ENCODE measurements around the gene VPS51. TPM values are rescaled to one million over a fixed set of nuclear protein-coding genes. Genes with fewer than 3 reads are reported as not detected.

VPS51 gene
- polyA plus RNA-seq, 1 donor (not counting 4 experiments of a cell fraction or from before 2014, with no cell fraction given) = 43.1 TPM

DNA sequence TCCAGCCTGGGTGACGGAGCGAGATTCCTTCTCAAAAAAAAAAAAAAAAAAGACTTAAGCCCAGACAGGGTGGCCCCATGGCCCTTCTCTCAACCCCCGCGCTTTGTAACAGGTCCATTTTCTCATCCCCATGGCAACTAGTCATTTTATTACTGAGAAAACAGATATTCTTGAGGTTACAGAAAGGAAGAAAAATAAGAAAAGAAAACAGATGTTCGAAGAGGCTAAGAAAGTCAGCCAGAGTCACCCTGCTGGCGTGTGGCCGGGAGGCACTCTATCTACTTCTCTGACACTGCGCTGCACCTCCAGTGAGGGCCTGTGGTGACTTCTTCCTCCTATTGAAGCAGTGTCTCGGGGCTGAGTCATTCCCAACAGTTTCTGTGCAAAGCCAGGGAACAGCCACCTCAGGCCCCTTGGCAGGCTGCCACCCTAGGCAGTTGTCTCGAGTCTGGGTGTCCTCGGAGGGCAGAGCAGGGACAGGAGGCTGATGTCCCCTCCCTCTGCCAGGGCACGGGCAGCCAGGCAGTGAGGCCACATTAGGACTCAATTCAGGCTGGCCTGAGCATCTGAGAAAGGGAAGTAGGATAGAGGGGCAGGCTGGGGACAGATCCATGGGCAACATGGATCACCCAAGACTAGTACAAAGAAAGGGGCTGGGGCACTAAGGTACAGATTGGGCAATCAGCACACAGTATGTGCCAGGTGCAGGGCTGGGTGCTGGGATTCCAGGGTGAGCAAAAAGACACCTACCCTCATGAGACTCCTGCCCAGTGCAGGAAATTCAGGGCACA, 54.7 kb downstream of the VPS51 start:
- Histone ChIP-seq H3K79me2 (ENCODE audit: control insufficient read depth, insufficient read depth, low read length) (no peaks in the 10 kb centered on the region), H3K9ac (ENCODE audit: control insufficient read depth, extremely low read depth, insufficient read depth, low read length) (peak overlapping the region; percentile 39), H3K9me3 (ENCODE audit: control insufficient read depth, low read depth, low read length) (no peaks in the 10 kb centered on the region), H3K27ac (ENCODE audit: control insufficient read depth, insufficient read depth, low read length) (peak overlapping the region; percentile 43), H4K20me1 (ENCODE audit: control insufficient read depth, extremely low read depth, insufficient read depth, low read length) (no peaks in the 10 kb centered on the region), H3K4me1 (ENCODE audit: control insufficient read depth, extremely low read depth, insufficient read depth, low read length) (peaks cover 15% of the 10 kb centered on the region), H2AFZ (ENCODE audit: control insufficient read depth, low read length) (peak overlapping the region; percentile 19), H3K27me3 (ENCODE audit: control insufficient read depth, extremely low read depth, insufficient read depth, low read length) (no peaks in the 10 kb centered on the region), H3K4me2 (ENCODE audit: control insufficient read depth, extremely low read depth, insufficient read depth, low read depth, low read length) (peak overlapping the region; percentile 83), H3K36me3 (ENCODE audit: control insufficient read depth in 2 of 2, extremely low read depth in 1 of 2, insufficient read depth in 2 of 2, low read length in 2 of 2) (no peaks in the 10 kb centered on the region), H3K9me1 (ENCODE audit: control insufficient read depth, extremely low read depth, insufficient read depth, low read length) (no peaks in the 10 kb centered on the region), H3K4me3 (ENCODE audit: control insufficient read depth in 2 of 3, extremely low read depth in 1 of 3, insufficient read depth in 2 of 3, low read depth in 1 of 3, low read length in 3 of 3) (peak overlapping the region in 1 of 3 experiments; percentile 19)
- FAIRE-seq (peak; percentile 41), DNase-seq (ENCODE audit: low read depth, low spot score) (peak; percentile 49)
- dilution Hi-C loops (cut with MboI; ENCODE audit: extremely low pct_ligation_motif_present, low sequenced_read_pairs) = no loop called here
- TF ChIP-seq CTCF (optimal IDR thresholded peaks at IDR 0.05 in 1 of 3, IDR thresholded peaks at IDR 0.05 in 1 of 3, conservative IDR thresholded peaks at IDR 0.05 in 1 of 3; ENCODE audit: extremely low read depth in 1 of 3, insufficient read depth in 2 of 3, low read length in 3 of 3) (peak in 1 of 3 experiments; percentile 8), EZH2 (IDR thresholded peaks at IDR 0.05; ENCODE audit: low read length) (no peak)

DNA sequence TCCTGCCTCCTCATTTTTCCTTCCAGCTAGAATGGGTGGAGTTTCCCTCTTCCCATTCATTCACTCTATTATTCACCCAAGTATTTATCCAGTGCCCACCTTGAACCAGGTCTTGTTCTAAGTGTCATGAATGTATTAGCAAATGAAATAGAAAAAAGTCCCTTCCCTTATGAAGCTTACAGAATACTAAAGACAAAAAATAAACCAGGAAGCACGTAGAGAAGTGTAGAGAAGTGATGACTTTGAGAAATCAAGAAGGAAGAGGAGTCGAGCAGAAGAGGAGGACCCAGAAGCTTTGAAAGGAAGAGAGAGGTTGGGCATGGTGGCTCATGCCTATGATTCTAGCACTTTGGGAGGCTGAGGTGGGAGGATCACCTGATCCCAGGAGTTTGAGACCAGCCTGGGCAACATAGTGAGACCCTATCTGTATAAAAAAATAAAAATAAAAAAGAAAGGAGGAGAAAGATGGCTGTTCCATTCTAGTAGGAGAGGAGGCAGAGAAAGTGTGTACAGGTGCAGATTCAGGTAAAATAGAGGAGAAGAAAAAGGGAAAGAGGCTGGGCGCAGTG, 55.4 kb downstream of the VPS51 start:
- Histone ChIP-seq H3K9me1 (ENCODE audit: control insufficient read depth, extremely low read depth, insufficient read depth, low read length) (no peaks in the 10 kb centered on the region), H3K27me3 (ENCODE audit: control insufficient read depth, extremely low read depth, insufficient read depth, low read length) (no peaks in the 10 kb centered on the region), H3K9ac (ENCODE audit: control insufficient read depth, extremely low read depth, insufficient read depth, low read length) (no peak overlapping the region), H3K4me2 (ENCODE audit: control insufficient read depth, extremely low read depth, insufficient read depth, low read depth, low read length) (peak overlapping the region; percentile 83), H4K20me1 (ENCODE audit: control insufficient read depth, extremely low read depth, insufficient read depth, low read length) (no peaks in the 10 kb centered on the region), H3K79me2 (ENCODE audit: control insufficient read depth, insufficient read depth, low read length) (no peaks in the 10 kb centered on the region), H3K4me3 (ENCODE audit: control insufficient read depth in 2 of 3, extremely low read depth in 1 of 3, insufficient read depth in 2 of 3, low read depth in 1 of 3, low read length in 3 of 3) (no peak overlapping the region), H3K9me3 (ENCODE audit: control insufficient read depth, low read depth, low read length) (no peaks in the 10 kb centered on the region), H3K36me3 (ENCODE audit: control insufficient read depth in 2 of 2, extremely low read depth in 1 of 2, insufficient read depth in 2 of 2, low read length in 2 of 2) (no peaks in the 10 kb centered on the region), H3K4me1 (ENCODE audit: control insufficient read depth, extremely low read depth, insufficient read depth, low read length) (peaks cover 15% of the 10 kb centered on the region), H3K27ac (ENCODE audit: control insufficient read depth, insufficient read depth, low read length) (no peak overlapping the region), H2AFZ (ENCODE audit: control insufficient read depth, low read length) (no peak overlapping the region)
- no peak for DNase-seq (ENCODE audit: low read depth, low spot score)
- TF ChIP-seq CTCF (optimal IDR thresholded peaks at IDR 0.05 in 1 of 3, IDR thresholded peaks at IDR 0.05 in 1 of 3, conservative IDR thresholded peaks at IDR 0.05 in 1 of 3; ENCODE audit: extremely low read depth in 1 of 3, insufficient read depth in 2 of 3, low read length in 3 of 3) (no peak), EZH2 (IDR thresholded peaks at IDR 0.05; ENCODE audit: low read length) (no peak)
- FAIRE-seq = no peak
- dilution Hi-C loops (cut with MboI; ENCODE audit: extremely low pct_ligation_motif_present, low sequenced_read_pairs) = no loop called here
